ENCODE data around the gene RHOB.

RHOB gene

GRCh38 chr2:20432714-20433113 is 14.2 kb upstream of the RHOB start:
- Histone ChIP-seq H3K4me2 (ENCODE audit: low read length) (no peak overlapping the region), H3K9me2 (replicated peaks; ENCODE audit: control insufficient read depth, low read length) (no peaks in the 10 kb centered on the region), H3K27ac (ENCODE audit: low read depth, low read length) (no peak overlapping the region), H3K9me3 (ENCODE audit: control insufficient read depth, insufficient read depth, low read length) (no peaks in the 10 kb centered on the region), H3K4me1 (ENCODE audit: control insufficient read depth, low read length) (peaks cover 6% of the 10 kb centered on the region; the same call in 1 of the 2 replicates), H4K20me1 (ENCODE audit: control insufficient read depth, insufficient read depth, low read depth, low read length) (no peaks in the 10 kb centered on the region), H3F3A (ENCODE audit: control insufficient read depth, insufficient read depth) (no peaks in the 10 kb centered on the region), H3K4me3 (ENCODE audit: low read length) (no peak overlapping the region), H3K79me2 (ENCODE audit: control insufficient read depth, low read length) (no peaks in the 10 kb centered on the region), H3K27me3 (ENCODE audit: control insufficient read depth, low read length) (peaks cover 14% of the 10 kb centered on the region), H3K36me3 (ENCODE audit: control insufficient read depth, low read length) (no peaks in the 10 kb centered on the region)
- TF ChIP-seq CTCF (IDR thresholded peaks at IDR 0.05; ENCODE audit: low read depth, low read length, poor library complexity, severe bottlenecking) = no peak
- no peak for TF ChIP-seq EZH2phosphoT487 (IDR thresholded peaks at IDR 0.05; ENCODE audit: borderline replicate concordance, low read length)

- H3K4me2 ChIP-seq (ENCODE audit: low read length) = no peak overlapping the region
These were observed 13.6 kb upstream of the RHOB start for GRCh38 chr2:20433249-20433648.

GRCh38 chr2:20433946-20434553 is 12.8 kb upstream of the RHOB start:
- H3K79me2 ChIP-seq (ENCODE audit: control insufficient read depth, low read length) = no peaks in the 10 kb centered on the region
- H3K4me2 ChIP-seq (ENCODE audit: low read length) = no peak overlapping the region
- no peaks in the 10 kb centered on the region for H3F3A ChIP-seq (ENCODE audit: control insufficient read depth, insufficient read depth)
- H3K9me3 ChIP-seq (ENCODE audit: control insufficient read depth, insufficient read depth, low read length) = no peaks in the 10 kb centered on the region
- peaks cover 16% of the 10 kb centered on the region for H3K27me3 ChIP-seq (ENCODE audit: control insufficient read depth, low read length)
- H3K4me1 ChIP-seq (ENCODE audit: control insufficient read depth, low read length) = peaks cover 6% of the 10 kb centered on the region; the same call in 1 of the 2 replicates
- no peaks in the 10 kb centered on the region for H3K36me3 ChIP-seq (ENCODE audit: control insufficient read depth, low read length)
- TF ChIP-seq EZH2phosphoT487 (IDR thresholded peaks at IDR 0.05; ENCODE audit: borderline replicate concordance, low read length) (no peak), CTCF (IDR thresholded peaks at IDR 0.05; ENCODE audit: low read depth, low read length, poor library complexity, severe bottlenecking) (no peak)
- no peaks in the 10 kb centered on the region for H3K9me2 ChIP-seq (replicated peaks; ENCODE audit: control insufficient read depth, low read length)
- H3K4me3 ChIP-seq (ENCODE audit: low read length) = no peak overlapping the region
- H4K20me1 ChIP-seq (ENCODE audit: control insufficient read depth, insufficient read depth, low read depth, low read length) = no peaks in the 10 kb centered on the region
- no peak overlapping the region for H3K27ac ChIP-seq (ENCODE audit: low read depth, low read length)

More at GRCh38 chr2:20433249-20433648, 13.6 kb upstream of the RHOB start:
- TF ChIP-seq EZH2phosphoT487 (IDR thresholded peaks at IDR 0.05; ENCODE audit: borderline replicate concordance, low read length) = no peak
- TF ChIP-seq CTCF (IDR thresholded peaks at IDR 0.05; ENCODE audit: low read depth, low read length, poor library complexity, severe bottlenecking) = no peak
- Histone ChIP-seq H3K27ac (ENCODE audit: low read depth, low read length) (no peak overlapping the region), H4K20me1 (ENCODE audit: control insufficient read depth, insufficient read depth, low read depth, low read length) (no peaks in the 10 kb centered on the region), H3K36me3 (ENCODE audit: control insufficient read depth, low read length) (no peaks in the 10 kb centered on the region), H3K4me1 (ENCODE audit: control insufficient read depth, low read length) (peaks cover 6% of the 10 kb centered on the region; the same call in 1 of the 2 replicates), H3K79me2 (ENCODE audit: control insufficient read depth, low read length) (no peaks in the 10 kb centered on the region), H3F3A (ENCODE audit: control insufficient read depth, insufficient read depth) (no peaks in the 10 kb centered on the region), H3K4me3 (ENCODE audit: low read length) (no peak overlapping the region), H3K9me2 (replicated peaks; ENCODE audit: control insufficient read depth, low read length) (no peaks in the 10 kb centered on the region), H3K27me3 (ENCODE audit: control insufficient read depth, low read length) (peaks cover 14% of the 10 kb centered on the region), H3K9me3 (ENCODE audit: control insufficient read depth, insufficient read depth, low read length) (no peaks in the 10 kb centered on the region)
